ENCODE measurements around the gene SPEG. TPM values are rescaled to one million over a fixed set of nuclear protein-coding genes. Genes with fewer than 3 reads are reported as not detected.

Gene SPEG
- total and polyA plus RNA-seq, 2 of the 8 experiments (the other 6 are each of a cell fraction or from before 2014, with no cell fraction given) = 19.9 to 32.0 TPM

DNA sequence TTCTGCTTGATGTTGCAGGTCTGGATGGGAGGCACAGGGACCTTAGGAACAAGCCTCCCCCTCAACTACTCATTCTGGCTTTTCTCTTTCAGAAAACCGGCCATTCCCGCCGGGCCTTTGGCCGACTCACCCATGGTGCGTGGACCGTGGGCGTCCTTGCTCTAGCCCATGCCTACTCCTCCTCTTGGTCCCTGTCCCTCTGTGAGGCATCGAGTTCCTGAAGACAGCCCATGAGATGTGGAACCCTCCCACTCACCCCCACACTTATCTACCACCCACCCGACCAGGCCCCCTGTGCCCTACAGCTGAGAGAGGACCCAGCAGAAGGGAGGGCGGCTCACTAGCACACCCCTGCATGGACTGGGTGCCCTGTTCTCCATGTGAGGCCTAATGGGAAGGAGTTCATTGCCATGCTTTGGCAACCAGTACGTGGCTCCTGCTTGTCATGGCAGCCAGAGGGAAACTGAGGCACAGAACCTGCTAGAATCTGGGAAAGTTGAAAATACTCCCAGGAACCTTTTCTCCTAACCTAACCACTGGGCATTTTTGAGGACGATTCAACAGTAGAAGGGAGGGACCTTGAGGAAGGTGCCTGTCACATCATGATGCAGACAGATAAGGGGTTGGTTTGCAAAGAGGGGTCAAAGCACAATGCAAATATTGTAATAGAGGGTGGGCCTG lies 8.5 kb downstream of the SPEG start (continued):
- TF ChIP-seq CHD7 (IDR thresholded peaks at IDR 0.05; ENCODE audit: insufficient replicate concordance, low read length) (no peak), CEBPB (IDR thresholded peaks at IDR 0.05; ENCODE audit: low read depth, low read length) (no peak), SAP30 (IDR thresholded peaks at IDR 0.05; ENCODE audit: insufficient read depth, insufficient replicate concordance, low read length) (no peak), E2F6 (IDR thresholded peaks at IDR 0.05) (no peak), MAFK (IDR thresholded peaks at IDR 0.05; ENCODE audit: low read depth, low read length) (no peak), BCL11A (IDR thresholded peaks at IDR 0.05; ENCODE audit: low read depth in 2 of 2, low read length in 2 of 2) (no peak), HDAC6 (IDR thresholded peaks at IDR 0.05; ENCODE audit: low read depth, low read length) (no peak), KDM5A (IDR thresholded peaks at IDR 0.05; ENCODE audit: low read length) (no peak), POLR2AphosphoS5 (IDR thresholded peaks at IDR 0.05; ENCODE audit: low read depth, low read length) (no peak)
